HG02870 (cell line): Measurements from ENCODE around the gene CAGE1.

Experiments
- ATAC-seq: cut with Tn5 transposase; IDR thresholded peaks from one replicate; pipeline ENCODE4 v1.9.1; 2021; ENCODE audit warnings: mild to moderate bottlenecking, moderate library complexity; ENCODE audit not compliant: unreplicated experiment

Gene CAGE1

GRCh38 chr6:7312616-7313504 is 76.7 kb downstream of the CAGE1 start, which contains the start of gene SSR1:
Gene SSR1 (minus strand): TSS chr6:7313199. CDS start chr6:7313120, 79 bp downstream.
- ATAC-seq, result peak; percentile 97

GRCh38 chr6:7311917-7312615 is 77.5 kb downstream of the CAGE1 start:
- ATAC-seq, result peak; percentile 2

- no peak for ATAC-seq
These were observed 78.4 kb downstream of the CAGE1 start for GRCh38 chr6:7311176-7311575.

DNA sequence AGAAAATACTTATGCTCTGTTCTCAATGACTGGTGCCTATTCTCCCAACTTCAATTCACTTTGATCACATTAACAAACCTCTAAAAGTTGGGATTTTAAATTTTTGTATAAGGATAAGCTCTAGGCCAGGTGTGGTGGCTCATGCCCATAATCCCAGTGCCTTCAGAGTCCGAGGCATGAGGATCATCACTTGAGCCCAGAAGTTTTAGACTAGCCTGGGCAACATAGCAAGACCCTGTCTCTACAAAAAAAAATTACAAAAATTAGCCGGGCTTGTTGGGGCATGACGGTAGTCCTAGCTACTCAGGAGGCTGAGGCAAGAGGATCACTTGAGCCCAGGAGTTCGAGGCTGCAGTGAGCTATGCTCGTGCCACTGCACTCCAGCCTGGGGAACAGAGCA is 80.5 kb downstream of the CAGE1 start:
- no peak for ATAC-seq

GRCh38 chr6:7307533-7307932 is 82.0 kb downstream of the CAGE1 start:
- ATAC-seq, result no peak

DNA sequence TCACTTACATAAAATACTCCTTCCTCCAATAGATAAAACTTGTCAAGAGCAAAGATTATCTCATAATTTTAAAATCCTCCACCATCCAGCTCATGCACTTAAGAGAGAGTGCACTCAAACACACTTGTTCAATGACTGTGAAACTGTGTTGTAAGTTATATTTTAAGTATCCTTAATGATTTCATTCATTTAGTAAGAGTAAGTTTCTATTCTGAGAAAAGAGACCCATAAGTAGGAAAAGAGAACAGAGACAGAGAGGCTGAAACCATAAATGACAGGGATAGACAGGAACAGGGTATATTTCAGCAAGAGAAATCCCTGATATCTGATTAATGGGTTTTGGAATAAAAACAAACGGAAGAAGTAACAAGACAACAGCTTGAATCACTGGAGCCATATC is 84.7 kb downstream of the CAGE1 start:
- no peak for ATAC-seq

- ATAC-seq, result no peak
These were observed 87.8 kb downstream of the CAGE1 start for GRCh38 chr6:7301702-7302101.

- ATAC-seq, result no peak
These were observed 88.6 kb downstream of the CAGE1 start for GRCh38 chr6:7300926-7301325.

DNA sequence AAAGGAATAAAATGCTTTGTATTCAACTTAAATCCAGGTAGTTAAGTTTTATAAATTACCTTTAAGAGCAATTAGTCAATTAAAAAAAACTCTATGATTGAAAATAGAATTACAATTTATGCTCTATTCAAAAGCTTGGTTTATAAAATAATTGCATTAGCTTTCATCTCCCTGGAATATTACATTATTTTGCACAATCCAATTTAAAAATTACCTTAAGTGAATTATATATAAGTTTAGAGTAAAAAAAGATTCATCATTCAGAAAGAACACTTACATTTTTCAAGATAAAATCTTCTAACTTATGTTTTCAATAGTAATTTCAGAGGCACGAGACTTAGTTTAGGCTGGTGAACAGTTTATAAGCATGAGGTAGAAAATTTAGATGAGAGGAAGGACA is 91.4 kb downstream of the CAGE1 start:
- ATAC-seq, result no peak

DNA sequence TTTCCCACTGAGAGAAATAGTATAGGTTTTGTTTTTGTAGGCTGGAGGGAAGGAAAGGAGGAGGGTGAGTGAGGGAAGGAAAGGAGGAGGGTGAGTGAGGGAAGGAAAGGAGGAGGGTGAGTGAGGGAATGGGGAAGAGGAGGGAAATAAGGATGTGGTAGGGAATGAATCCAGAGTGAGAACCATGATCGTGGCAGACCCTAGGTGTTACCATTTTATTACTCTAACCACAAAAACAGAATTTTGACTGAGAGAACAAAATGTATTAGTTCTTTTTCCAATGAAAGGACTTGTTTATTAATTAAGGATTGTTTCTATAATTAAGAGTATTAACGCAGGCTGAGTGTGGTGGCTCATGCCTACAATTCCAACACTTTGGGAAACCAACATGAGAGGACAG is 92.9 kb downstream of the CAGE1 start:
- no peak for ATAC-seq

DNA sequence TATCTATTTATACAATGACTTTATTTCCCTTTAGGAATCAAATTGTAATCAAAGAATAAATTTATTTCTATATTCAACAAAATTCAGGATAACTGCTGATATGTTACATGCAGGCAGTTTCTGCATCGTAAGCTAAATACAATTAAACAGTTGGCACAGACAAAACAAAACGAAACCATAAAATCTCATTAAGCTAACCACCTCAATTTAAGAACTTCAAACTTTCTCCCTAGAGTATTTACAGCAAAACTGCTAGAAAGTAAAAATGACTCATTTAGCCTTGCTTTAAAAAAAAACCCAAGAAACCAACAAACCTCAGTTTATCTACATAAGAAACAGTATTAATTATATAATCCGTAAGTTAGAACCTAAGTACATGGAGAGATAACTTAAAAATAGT is 93.6 kb downstream of the CAGE1 start:
- no peak for ATAC-seq

DNA sequence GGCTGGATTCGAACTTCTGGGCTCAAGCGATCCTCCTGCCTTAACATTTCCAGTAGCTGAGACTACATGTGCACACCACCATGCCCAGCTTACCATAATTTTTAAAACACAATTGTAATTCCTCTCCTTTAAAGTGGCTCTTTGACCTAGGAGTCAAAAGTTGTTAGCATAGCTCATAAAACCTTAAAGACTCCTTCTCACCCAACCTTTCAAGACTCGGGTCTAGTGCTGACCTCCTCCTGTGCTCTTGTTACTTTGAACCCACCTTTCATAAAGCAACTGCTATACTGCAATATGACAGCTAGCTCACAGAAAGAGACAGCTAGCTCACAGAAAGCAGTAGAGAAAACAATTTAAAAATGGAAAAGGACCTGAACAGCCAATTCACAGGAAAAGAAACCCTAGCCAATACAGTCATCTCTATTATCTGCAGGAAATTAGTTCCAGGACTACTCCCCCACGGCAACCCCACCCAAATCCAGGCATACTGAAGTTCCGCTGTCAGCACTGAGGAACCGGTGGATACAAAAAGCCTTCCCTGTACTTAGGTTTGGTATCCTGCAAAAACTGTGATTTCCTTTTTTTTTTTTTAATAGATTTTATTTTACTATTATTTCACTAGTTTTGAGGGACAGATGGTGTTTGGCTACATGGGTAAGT is 96.8 kb downstream of the CAGE1 start:
- ATAC-seq, result no peak

DNA sequence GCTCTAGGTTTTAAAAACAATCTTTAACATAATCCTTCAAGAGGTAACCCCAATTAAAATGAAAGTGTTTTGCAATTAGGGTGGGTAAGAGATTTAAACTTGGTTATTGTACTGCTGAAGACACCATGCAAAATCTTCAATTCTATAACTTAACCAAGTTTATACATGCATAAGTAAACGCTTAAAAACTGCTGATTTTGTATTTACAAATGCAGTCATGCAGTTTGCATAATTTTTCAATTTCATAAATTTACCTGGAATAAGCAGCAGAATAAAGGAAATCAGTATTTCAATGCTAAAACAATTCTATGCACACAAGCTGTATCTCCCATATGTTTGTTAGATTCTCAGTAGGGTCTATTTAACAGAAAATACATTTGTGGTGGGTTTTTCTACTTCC is 99.5 kb downstream of the CAGE1 start:
- no peak for ATAC-seq

DNA sequence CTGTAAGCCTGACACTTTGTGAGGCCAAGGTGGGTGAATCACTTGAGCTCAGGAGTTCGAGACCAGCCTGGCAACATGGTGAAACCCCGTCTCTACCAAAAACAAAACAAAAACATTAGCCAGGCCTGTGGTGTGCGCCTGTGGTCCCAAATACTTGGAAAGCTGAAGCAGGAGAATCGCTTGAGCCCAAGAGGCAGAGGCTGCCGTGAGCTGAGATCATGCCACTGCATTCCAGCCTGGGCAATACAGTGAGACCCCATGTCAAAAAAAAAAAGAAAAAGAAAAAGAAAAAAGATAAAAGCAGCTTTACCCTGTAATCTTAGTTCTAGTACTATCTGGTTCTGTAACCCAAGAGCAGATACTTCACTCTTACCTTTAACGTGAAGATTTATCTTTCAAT is 104.1 kb downstream of the CAGE1 start:
- ATAC-seq, result no peak

DNA sequence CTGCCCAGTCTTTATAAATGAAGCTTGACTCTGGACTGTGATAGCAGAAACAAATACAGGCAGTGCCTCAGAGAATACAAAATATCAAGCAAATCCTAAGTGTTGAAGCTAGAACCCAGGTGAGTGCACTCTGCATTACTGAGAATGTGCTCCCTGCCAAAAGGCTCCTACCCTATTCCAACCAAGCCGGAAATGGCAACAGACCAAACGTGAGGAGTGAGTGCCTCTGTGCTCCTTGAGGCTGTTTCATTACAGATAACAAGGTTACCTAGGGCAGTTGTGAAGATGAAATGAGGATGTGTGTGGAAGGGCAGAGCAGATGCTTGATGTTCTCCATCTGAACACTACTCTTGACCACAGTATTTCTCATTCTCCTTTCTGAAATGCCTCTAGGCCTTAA is 105.9 kb downstream of the CAGE1 start:
- no peak for ATAC-seq

- peak; percentile 47 for ATAC-seq
These were observed 107.2 kb downstream of the CAGE1 start for GRCh38 chr6:7282097-7282906.
